Loucy (cell line): ENCODE data around the gene TMC3.

Experiments used
- H2AFZ ChIP-seq: fragments of 200-600 bp; sonication (generic); 2 replicates; pipeline ENCODE4 v1.6.0; 2016; ENCODE audit warnings: antibody characterized with exemption, mild to moderate bottlenecking, low read length, moderate library complexity
- H3F3A ChIP-seq: fragments of 200-600 bp; 2 replicates; pipeline ENCODE4 v1.6.0; 2016; ENCODE audit warnings: antibody characterized with exemption, low read depth, mild to moderate bottlenecking
- H3K27me3 ChIP-seq: fragments of 200-600 bp; sonication (generic); 2 replicates; pipeline ENCODE4 v1.6.1; 2014; ENCODE audit warnings: low read length, mild to moderate bottlenecking; ENCODE audit not compliant: insufficient read depth, poor library complexity, severe bottlenecking
- H3K36me3 ChIP-seq: fragments of 200-600 bp; sonication (generic); 2 replicates; pipeline ENCODE4 v1.6.1; 2016; ENCODE audit warnings: low read length; ENCODE audit not compliant: insufficient read depth
- H3K4me1 ChIP-seq: fragments of 200-600 bp; sonication (generic); 2 replicates; pipeline ENCODE4 v1.5.1; 2014; ENCODE audit warnings: low read length, mild to moderate bottlenecking; ENCODE audit not compliant: insufficient read depth, poor library complexity, severe bottlenecking
- H3K4me2 ChIP-seq: fragments of 200-600 bp; sonication (generic); 2 replicates; pipeline ENCODE4 v1.6.0; 2014; ENCODE audit warnings: antibody characterized with exemption, low read length, low read depth, mild to moderate bottlenecking; ENCODE audit not compliant: poor library complexity, severe bottlenecking
- H3K4me3 ChIP-seq: fragments of 200-600 bp; sonication (generic); 2 replicates; pipeline ENCODE4 v1.5.1; 2014; ENCODE audit warnings: low read length, mild to moderate bottlenecking, mixed read lengths; ENCODE audit not compliant: poor library complexity, severe bottlenecking
- H3K79me2 ChIP-seq: fragments of 200-600 bp; sonication (generic); 2 replicates; pipeline ENCODE4 v1.6.1; 2014; ENCODE audit warnings: low read length; ENCODE audit not compliant: insufficient read depth
- H3K9ac ChIP-seq: fragments of 200-600 bp; sonication (generic); 2 replicates; pipeline ENCODE4 v1.6.0; 2014; ENCODE audit warnings: mild to moderate bottlenecking, low read depth, low read length, moderate library complexity; ENCODE audit not compliant: poor library complexity, severe bottlenecking
- H3K9me2 ChIP-seq: fragments of 200-600 bp; sonication (generic); replicated peaks from 2 replicates; pipeline ENCODE4 v1.6.1; 2016; ENCODE audit warnings: low read depth, low read length, mixed read lengths
- H3K9me3 ChIP-seq: fragments of 200-600 bp; sonication (generic); 2 replicates; pipeline ENCODE4 v1.6.1; 2014; ENCODE audit warnings: mild to moderate bottlenecking, antibody characterized with exemption, low read length, low read depth; ENCODE audit not compliant: insufficient read depth
- H4K20me1 ChIP-seq: fragments of 200-600 bp; sonication (generic); 2 replicates; pipeline ENCODE4 v1.6.0; 2014; ENCODE audit warnings: antibody characterized with exemption, low read length, mild to moderate bottlenecking; ENCODE audit not compliant: insufficient read depth, poor library complexity, severe bottlenecking
- CTCF ChIP-seq: fragments of 200-600 bp; sonication (generic); conservative IDR thresholded peaks from 2 replicates; pipeline ENCODE4 v1.5.1; 2014; ENCODE audit warnings: mild to moderate bottlenecking, antibody characterized with exemption, low read length
- EZH2phosphoT487 ChIP-seq: fragments of 200-600 bp; IDR thresholded peaks from 2 replicates; pipeline ENCODE4 v1.6.1; 2018; ENCODE audit warnings: antibody characterized with exemption, mild to moderate bottlenecking, moderate library complexity, borderline replicate concordance

The TMC3 gene

GRCh38 chr15:81407718-81408117 lies 33.7 kb upstream of the TMC3 start:
- Histone ChIP-seq H3K27me3 (no peaks in the 10 kb centered on the region), H3K9me2 (no peaks in the 10 kb centered on the region)
- TF ChIP-seq CTCF (no peak), EZH2phosphoT487 (no peak)

GRCh38 chr15:81407176-81407575 lies 33.2 kb upstream of the TMC3 start:
- no peak overlapping the region for H3K9ac ChIP-seq
- TF ChIP-seq EZH2phosphoT487 = no peak
- no peak for TF ChIP-seq CTCF
- no peaks in the 10 kb centered on the region for H3K27me3 ChIP-seq
- no peaks in the 10 kb centered on the region for H3K9me2 ChIP-seq
- peaks cover 13% of the 10 kb centered on the region for H3K4me1 ChIP-seq
- no peaks in the 10 kb centered on the region for H3F3A ChIP-seq
- H3K9me3 ChIP-seq = no peaks in the 10 kb centered on the region
- no peaks in the 10 kb centered on the region for H3K79me2 ChIP-seq
- H3K36me3 ChIP-seq = no peaks in the 10 kb centered on the region
- no peak overlapping the region for H3K4me3 ChIP-seq
- H3K4me2 ChIP-seq = no peak overlapping the region
- no peak overlapping the region; the same call in 1 of the 2 replicates for H2AFZ ChIP-seq
- H4K20me1 ChIP-seq = no peaks in the 10 kb centered on the region

More at GRCh38 chr15:81407718-81408117, 33.7 kb upstream of the TMC3 start:
- Histone ChIP-seq H4K20me1 (no peaks in the 10 kb centered on the region), H3K9ac (no peak overlapping the region), H3F3A (no peaks in the 10 kb centered on the region), H3K79me2 (no peaks in the 10 kb centered on the region), H3K4me1 (peaks cover 13% of the 10 kb centered on the region), H2AFZ (no peak overlapping the region; the same call in 1 of the 2 replicates), H3K4me3 (no peak overlapping the region), H3K36me3 (no peaks in the 10 kb centered on the region), H3K4me2 (no peak overlapping the region), H3K9me3 (no peaks in the 10 kb centered on the region)

- H3F3A ChIP-seq = no peaks in the 10 kb centered on the region
- H3K36me3 ChIP-seq = no peaks in the 10 kb centered on the region
- H3K4me3 ChIP-seq = no peak overlapping the region
- H3K4me1 ChIP-seq = no peaks in the 10 kb centered on the region
- H3K27me3 ChIP-seq = no peaks in the 10 kb centered on the region
- TF ChIP-seq EZH2phosphoT487 = no peak
- TF ChIP-seq CTCF = peak; percentile 84
- H3K4me2 ChIP-seq = no peak overlapping the region
- no peaks in the 10 kb centered on the region for H3K9me3 ChIP-seq
- H4K20me1 ChIP-seq = no peaks in the 10 kb centered on the region
- H2AFZ ChIP-seq = no peak overlapping the region
- no peak overlapping the region for H3K9ac ChIP-seq
- H3K79me2 ChIP-seq = no peaks in the 10 kb centered on the region
- no peaks in the 10 kb centered on the region for H3K9me2 ChIP-seq
These were observed 26.7 kb upstream of the TMC3 start for GRCh38 chr15:81400640-81401236.
